NCI-H524 treated with DMSO at 0.1 percent for 48 hours (cell line): ENCODE data around the gene RGS6.
"Not testable (repeated sequence)": the region's sequence is repeated elsewhere in the genome, so short reads cannot be mapped to it uniquely, and the experiment has no call there.

Experiments used
- DNase-seq: peaks from one replicate; lab custom pipeline; 2025; lab: John Stamatoyannopoulos, UW

RGS6 gene

DNA sequence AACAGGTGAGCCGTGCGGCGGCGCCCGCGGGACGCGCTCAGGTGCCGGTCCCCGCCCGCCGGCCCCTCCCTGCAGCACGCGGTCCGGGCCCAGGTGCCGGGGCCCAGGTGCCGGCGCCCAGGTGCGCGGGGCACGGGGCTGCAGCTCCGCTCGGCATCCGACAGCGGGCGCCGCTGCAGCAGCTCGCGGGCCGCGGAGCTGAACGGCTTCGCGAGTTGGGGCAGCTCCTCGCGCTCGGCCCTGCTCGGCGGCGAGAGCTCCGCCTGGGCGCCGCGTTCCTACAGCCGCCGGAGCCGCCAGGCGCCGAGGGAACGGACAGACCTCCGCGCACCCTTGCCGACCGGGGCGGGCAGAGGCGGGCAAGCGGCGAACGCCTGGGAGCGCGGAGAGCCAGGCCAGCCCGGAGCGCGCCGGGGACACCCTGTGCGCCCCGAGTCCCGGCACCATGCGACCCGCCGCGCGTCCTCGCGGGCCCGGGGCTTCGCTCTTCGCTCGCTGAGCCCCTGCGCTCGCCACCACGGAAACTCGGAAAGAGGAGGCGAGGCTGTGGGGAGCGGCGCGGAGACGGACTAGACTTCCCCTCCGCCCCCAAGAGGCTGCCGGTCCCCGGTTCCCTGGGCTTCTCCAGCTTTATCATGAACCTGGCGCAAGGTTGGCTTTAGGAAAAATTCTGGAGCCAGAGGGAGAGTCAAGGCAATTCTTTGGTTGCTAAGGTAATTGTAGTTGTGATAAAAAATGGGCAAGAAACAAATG is at the start of gene RGS6:
Gene RGS6 (plus strand): TSS at position 201 of the 753 bp plus-strand sequence.
- no peak for DNase-seq

DNA sequence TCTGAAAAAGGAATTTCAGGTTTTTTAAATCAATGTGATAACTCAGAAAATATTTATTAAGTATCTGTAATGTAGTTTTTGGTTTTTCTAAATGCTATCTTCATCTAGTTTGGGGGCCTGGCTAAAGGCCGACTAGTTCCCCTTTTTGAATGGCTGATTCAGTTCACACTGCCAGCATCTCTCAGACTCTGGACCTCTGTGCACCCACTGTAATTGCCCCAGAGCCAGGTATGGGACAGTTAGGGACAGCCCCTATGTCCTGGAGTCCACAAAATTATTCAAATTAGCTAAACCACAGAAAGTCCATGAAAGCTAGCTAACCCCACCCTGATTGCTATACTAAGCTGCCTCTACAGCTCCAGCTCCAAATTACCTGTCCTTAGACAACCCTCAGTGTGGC is 49.1 kb upstream of the RGS6 start:
- DNase-seq = no peak

DNA sequence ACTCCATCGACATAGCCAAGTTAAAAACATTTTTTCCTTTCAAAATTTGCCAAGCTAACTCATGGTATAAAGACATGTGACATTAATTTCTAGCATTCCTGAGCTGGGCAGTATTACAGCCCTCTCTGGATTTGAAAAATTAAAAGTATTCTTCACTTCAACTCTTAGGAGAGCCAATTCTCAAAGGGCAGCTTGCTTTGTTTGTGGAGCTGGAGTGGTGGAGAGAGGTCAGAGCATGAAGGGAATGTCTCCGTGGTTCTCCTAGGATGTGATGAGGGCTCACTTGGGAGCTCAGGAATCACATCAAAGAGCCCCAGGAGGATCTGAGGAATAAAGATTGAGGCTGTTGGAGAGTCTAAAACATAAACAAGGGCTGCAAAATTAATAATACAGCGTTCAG is 46.9 kb upstream of the RGS6 start:
- DNase-seq = no peak

DNA sequence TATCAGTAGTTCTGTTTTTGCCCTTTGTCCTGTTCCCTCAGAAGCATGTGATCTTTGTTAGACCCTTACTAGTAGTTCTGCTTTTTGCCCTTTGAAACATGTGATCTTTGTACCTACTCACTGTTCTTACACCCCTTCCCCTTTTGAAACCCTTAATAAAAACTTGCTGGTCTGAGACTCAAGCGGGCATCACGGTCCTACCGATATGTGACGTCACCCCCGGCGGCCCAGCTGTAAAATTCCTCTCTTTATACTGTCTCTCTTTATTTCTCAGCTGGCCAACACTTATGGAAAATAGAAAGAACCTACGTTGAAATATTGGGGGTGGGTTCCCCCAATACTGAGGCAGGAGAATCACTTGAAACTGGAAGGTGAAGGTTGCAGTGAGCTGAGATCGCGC is 44.4 kb upstream of the RGS6 start:
- not testable (repeated sequence) for DNase-seq

DNA sequence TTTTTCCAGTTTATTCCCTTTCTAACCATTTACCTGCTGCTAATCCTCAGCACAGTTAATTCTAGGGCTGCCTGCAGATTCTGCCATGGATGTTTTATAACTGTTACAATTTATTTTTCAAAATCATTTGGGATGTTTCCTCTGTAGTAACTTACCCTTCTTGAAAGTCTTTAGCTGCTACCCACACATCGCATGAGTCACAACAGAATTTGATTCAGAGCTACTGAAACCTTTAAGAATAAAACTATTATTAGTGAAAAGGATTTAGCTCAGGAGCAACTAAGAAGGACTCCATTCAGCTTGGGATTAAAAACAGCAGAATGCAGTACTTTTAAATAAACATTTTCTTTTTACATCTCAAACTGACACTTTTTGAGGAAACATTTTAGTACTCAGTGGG is 41.7 kb upstream of the RGS6 start:
- no peak for DNase-seq

DNA sequence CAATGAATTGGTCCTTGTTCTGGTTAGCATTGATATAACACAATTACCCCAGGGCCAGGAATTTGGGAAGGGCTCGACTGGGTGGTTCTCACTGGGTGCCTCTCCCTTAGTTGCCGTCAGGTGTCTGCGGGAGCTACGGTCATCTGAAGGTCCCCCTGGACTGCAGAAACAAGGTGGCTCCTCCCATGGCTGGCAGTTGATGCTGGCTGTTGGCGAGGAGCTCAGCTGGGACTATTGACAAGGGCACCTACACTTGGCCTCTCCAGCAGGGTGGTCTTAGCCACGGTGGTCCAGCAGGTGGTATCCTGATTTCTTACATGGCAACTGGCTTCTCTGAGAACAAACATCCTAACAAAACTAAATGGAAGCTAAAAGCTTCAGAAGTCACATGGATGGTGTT is 41.0 kb upstream of the RGS6 start:
- DNase-seq = no peak

DNA sequence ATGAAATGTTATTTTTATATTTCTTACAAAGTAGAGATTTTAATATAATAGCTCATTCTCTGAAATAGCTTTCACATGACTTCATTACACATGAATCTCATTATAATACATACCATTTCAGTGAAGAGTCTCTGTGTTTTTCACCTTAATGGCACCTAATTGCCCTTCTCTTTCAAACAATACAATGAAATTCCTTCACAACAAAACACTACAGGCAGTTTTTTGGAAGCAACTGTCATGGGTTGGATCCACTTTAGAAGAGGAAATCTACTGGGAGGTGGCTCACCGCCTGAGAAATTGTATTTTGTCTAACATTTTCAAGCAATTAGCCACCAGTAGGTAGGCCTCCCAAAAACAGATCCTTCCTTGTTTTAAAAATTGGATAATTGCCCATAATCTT is 40.3 kb upstream of the RGS6 start:
- no peak for DNase-seq

DNA sequence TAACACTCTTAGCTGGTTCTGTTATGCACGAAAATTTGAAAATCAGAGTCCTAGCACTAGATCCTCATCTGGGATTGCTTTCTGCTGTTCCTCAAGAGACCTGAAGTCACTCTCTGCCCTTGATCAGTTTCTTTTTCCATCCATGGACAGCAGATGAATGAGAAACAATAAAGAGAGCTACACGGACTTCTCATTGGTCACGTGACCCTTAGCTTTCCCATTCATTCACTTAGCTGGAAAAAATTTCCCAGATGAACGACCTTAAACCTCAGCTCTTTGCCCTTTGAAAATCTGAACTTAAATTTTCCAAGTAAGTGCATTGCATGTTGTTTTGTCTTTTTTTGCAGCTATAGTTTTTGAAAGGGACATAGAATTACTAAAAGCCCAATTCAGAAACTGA is 27.2 kb upstream of the RGS6 start:
- no peak for DNase-seq

GRCh38 chr14:71905860-71906259 is 26.4 kb upstream of the RGS6 start:
- DNase-seq = no peak

DNA sequence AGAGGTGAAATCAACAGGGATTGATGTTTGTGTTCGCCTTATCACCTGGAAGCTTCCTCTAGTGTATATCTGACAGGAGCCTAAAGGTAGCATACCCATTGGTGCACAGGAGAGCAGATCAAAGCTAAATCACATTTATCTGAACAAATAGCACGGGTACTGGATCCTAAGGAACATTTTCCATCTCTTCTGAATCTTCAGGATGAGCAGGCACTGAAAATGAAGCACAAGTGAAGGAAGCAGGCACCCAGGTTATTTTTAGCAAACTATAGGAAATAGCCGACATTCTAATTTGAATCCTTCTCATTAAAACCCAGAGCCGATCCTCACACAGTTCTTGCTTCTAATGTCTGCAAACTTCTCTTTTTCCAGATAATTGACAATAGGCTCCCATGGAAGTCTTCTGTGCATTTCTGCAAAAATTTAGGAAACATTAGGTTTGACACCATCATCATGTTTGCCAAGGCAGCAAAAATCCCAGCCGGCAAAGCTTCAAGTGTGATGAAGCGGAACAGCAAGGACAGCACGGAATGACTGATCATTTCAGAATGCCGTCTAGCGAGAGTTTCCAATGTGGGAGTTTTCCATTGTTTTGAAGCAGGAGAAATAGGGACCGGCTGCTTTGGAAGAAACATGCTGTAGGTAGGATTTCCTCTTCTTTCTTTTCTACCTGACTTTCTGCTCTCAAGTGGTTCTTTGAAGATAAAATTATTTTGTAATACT is 24.3 kb upstream of the RGS6 start:
- DNase-seq = no peak

- DNase-seq = no peak
These were observed 20.6 kb upstream of the RGS6 start for GRCh38 chr14:71911669-71912068.

GRCh38 chr14:71913342-71913741 is 18.9 kb upstream of the RGS6 start:
- DNase-seq = no peak

- DNase-seq = no peak
These were observed 13.3 kb upstream of the RGS6 start for GRCh38 chr14:71918955-71919354.

DNA sequence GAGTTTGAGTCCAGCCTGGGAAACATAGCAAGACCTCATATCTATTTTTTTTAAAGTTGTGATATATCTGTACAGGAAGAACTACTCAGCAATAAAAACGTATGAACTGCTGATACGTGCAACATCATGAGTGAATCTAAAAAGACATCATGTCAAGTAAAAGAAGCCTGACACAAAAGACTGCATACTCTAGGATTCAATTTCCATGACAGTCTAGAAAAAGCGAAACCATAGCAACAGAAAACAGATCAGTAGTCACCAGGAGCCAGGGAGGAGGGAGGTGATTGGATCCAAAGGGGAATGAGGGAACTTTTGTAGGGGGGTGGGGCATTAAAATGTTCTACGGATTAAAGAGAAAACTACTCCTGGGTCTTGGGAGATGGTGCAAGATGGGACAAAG is 8.7 kb upstream of the RGS6 start:
- no peak for DNase-seq

GRCh38 chr14:71931492-71932228 is 569 bp upstream of the RGS6 start:
- DNase-seq = no peak

DNA sequence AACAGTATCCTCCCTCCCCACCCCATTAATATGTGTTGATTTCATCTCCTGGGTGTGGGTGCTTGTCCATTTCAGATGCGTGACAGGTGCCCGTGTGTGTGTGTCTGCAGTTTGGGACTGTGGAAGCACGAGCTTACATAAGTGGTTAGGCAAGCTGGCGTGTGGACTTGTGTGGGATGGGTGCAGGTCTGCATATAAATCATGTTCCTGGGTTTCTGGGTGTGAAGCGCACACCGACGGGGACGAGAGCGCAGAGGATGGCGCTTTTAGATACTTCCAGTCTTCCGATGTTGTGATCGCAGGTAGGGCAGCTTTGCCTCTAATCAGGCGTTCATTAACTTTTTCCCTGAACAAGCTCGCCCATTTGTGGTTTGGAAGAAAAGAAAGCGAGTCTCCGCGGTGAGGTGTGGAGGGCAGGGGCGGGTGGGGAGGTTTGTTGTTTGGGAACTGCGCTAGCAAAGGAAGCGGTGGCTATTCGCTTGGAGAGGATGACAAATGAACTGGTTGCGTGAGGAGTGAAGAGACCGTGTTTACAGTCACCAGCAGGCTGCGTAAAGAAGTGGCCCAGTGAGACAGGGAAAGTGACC is 865 bp downstream of the RGS6 start:
- DNase-seq = no peak

- DNase-seq = not testable (repeated sequence)
These were observed 6.0 kb downstream of the RGS6 start for GRCh38 chr14:71938273-71938672.

GRCh38 chr14:71939344-71939743 is 7.1 kb downstream of the RGS6 start:
- DNase-seq = not testable (repeated sequence)

GRCh38 chr14:71940500-71940899 is 8.3 kb downstream of the RGS6 start:
- not testable (repeated sequence) for DNase-seq

DNA sequence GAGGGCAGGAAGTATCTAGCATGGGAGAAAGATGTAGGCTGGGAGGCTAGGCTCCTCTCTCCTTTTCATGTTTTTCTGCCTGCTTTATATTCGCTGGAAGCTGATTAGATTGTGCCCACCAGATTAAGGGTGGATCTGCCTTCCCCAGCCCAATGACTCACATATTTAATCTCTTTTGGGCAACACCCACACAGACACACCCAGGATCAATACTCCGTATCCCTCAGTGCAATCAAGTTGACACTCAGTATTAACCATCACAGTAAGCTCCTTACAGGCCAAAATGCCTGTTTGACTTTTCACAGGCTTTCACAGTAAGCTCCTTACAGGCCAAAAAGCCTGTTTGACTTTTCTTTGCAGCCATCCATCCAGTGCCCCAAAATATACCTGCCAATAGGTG is 9.4 kb downstream of the RGS6 start:
- not testable (repeated sequence) for DNase-seq

DNA sequence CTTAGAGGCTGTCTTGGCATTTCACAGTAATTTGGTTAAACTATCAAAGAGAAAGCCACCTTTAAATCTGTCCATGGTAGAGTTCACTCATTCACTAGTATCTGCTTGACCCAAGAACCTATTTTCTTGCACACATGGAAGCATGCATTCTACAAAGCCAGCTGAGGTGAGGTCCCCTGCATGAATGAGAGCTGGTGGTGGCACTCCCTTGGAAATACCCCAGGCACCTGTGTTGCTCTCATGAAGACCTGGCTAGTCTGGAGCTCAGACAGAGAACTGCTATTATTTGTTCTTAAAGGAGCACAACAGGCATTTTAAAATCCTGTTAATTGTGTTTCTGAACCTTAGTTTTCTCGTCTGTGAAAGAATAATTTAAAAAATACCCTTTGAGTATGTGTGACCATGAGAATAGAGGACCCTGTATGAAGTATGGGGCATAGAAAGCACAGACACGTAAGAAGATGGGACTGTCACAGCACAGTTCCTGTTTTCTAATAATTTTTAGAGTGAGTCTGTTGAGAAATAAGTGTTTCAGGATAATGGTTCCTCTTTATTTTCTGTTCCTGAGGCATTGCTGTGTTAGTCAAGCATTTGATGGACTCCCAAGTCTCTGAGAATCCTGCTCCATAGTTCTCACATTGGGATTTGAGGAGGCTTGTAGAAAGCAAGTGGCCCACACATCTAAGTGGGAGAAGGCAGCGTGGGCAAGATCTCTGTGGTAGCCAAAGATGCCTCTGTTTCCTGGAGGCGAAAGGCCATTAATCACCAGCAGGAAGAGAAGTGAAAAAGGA is 10.9 kb downstream of the RGS6 start:
- DNase-seq = no peak

GRCh38 chr14:71943695-71944018 is 11.4 kb downstream of the RGS6 start:
- no peak for DNase-seq
